H1 (cell line): Measurements from ENCODE around the gene GCNA. TPM values are rescaled to one million over a fixed set of nuclear protein-coding genes. Genes with fewer than 3 reads are reported as not detected.

Experiments
- CTCF ChIA-PET: fragments of 300-600 bp; sonication (Branson Sonifier 250); formaldehyde crosslinking; loops from one replicate; lab custom pipeline; 2021; ENCODE audit not compliant: partially characterized antibody; lab: Charles Lee
- POLR2A ChIA-PET: fragments of 300-600 bp; sonication (Branson Sonifier 250); formaldehyde crosslinking; loops from one replicate; lab custom pipeline; 2021; ENCODE audit warnings: inconsistent platforms; ENCODE audit not compliant: partially characterized antibody; lab: Charles Lee
- DNase-seq, 2 experiments: peaks; one replicate each; pipeline versions ENCODE4 v3.0.0 to v3.0.0-alpha.2; 2010 to 2022; ENCODE audit warnings: low spot score in 2 of 2, low read depth in 1 of 2, mixed read lengths in 1 of 2
- FAIRE-seq: peaks from 2 replicates; lab custom pipeline; 2011; peaks lifted over from hg19 to GRCh38; lab: Jason Lieb, UNC
- H2AFZ ChIP-seq: 2 replicates; pipeline ENCODE4 v1.8.1; 2012; ENCODE audit warnings: low read length, inconsistent platforms
- H2AK5ac ChIP-seq: 2 replicates; pipeline ENCODE4 v1.6.1; 2013; ENCODE audit warnings: low read depth, low read length
- H2BK120ac ChIP-seq: replicated peaks from 2 replicates; pipeline ENCODE3; 2013; ENCODE audit warnings: low read depth, low read length, inconsistent platforms
- H2BK12ac ChIP-seq: 2 replicates; pipeline ENCODE4 v1.6.1; 2013; ENCODE audit warnings: low read depth, low read length
- H2BK15ac ChIP-seq: 2 replicates; pipeline ENCODE4 v1.6.1; 2013; ENCODE audit warnings: low read length
- H2BK20ac ChIP-seq: 2 replicates; pipeline ENCODE4 v1.6.1; 2013; ENCODE audit warnings: low read length
- H2BK5ac ChIP-seq: 2 replicates; pipeline ENCODE4 v1.6.1; 2013; ENCODE audit warnings: low read depth, low read length
- H3K14ac ChIP-seq: 2 replicates; pipeline ENCODE4 v1.6.1; 2013; ENCODE audit warnings: inconsistent platforms; ENCODE audit not compliant: insufficient read length
- H3K18ac ChIP-seq: 2 replicates; pipeline ENCODE4 v1.6.1; 2013; ENCODE audit warnings: low read length; ENCODE audit errors: extremely low read depth
- H3K23ac ChIP-seq: 2 replicates; pipeline ENCODE4 v1.6.1; 2013; ENCODE audit warnings: inconsistent platforms; ENCODE audit not compliant: insufficient read length
- H3K23me2 ChIP-seq: 2 replicates; pipeline ENCODE4 v1.6.1; 2013; ENCODE audit warnings: low read depth, low read length
- H3K27ac ChIP-seq: 2 replicates; pipeline ENCODE4 v1.6.1; 2011; ENCODE audit warnings: low read depth, low read length, inconsistent platforms
- H3K27me3 ChIP-seq, 4 experiments: replicated peaks in 1 of 4; 1 replicate in 1 of 4; 2 replicates in 3 of 4; pipeline versions ENCODE4 v1.6.1 to v1.8.1; 2011 to 2013; ENCODE audit warnings: low read length in 3 of 4, mild to moderate bottlenecking in 3 of 4, inconsistent platforms in 2 of 4, mixed read lengths in 2 of 4, moderate library complexity in 1 of 4; ENCODE audit not compliant: control insufficient read depth in 3 of 4, insufficient read depth in 3 of 4; ENCODE audit errors: extremely low read depth in 1 of 4
- H3K36me3 ChIP-seq, 4 experiments: 2 replicates each; pipeline versions ENCODE4 v1.6.1 to v1.8.1; 2011 to 2013; ENCODE audit warnings: mild to moderate bottlenecking in 4 of 4, low read length in 3 of 4, moderate library complexity in 2 of 4, control low read depth in 1 of 4, inconsistent platforms in 1 of 4; ENCODE audit not compliant: insufficient read depth in 4 of 4, control insufficient read depth in 2 of 4
- H3K4ac ChIP-seq: replicated peaks from 2 replicates; pipeline ENCODE3; 2013; ENCODE audit warnings: low read length, low read depth, mixed read lengths, inconsistent platforms; ENCODE audit not compliant: insufficient read length
- H3K4me1 ChIP-seq, 4 experiments: replicated peaks in 1 of 4; 1 replicate in 1 of 4; 2 replicates in 3 of 4; pipeline versions ENCODE4 v1.6.1 to v1.8.1; 2011 to 2013; ENCODE audit warnings: low read length in 3 of 4, inconsistent platforms in 2 of 4, mixed read lengths in 1 of 4; ENCODE audit not compliant: insufficient read depth in 4 of 4, control insufficient read depth in 3 of 4
- H3K4me2 ChIP-seq, 2 experiments: 2 replicates each; pipeline versions ENCODE4 v1.6.1 to v1.8.1; 2011 to 2013; ENCODE audit warnings: low read depth in 2 of 2, low read length in 2 of 2, control low read depth in 1 of 2, inconsistent platforms in 1 of 2, mild to moderate bottlenecking in 1 of 2; ENCODE audit not compliant: insufficient read depth in 1 of 2
- H3K4me3 ChIP-seq, 4 experiments: fragments of 200-600, 300-600 bp in 1 of 4; sonication (generic), shearing (Covaris generic), sonication (Bioruptor Twin) in 1 of 4; 2 replicates each; pipeline versions ENCODE4 v1.5.1 to v1.8.1; 2011 to 2016; ENCODE audit warnings: low read length in 4 of 4, low read depth in 3 of 4, control low read depth in 2 of 4, inconsistent platforms in 2 of 4, mild to moderate bottlenecking in 2 of 4, mixed read lengths in 1 of 4, moderate library complexity in 1 of 4; ENCODE audit not compliant: insufficient read depth in 2 of 4; ENCODE audit errors: extremely low read depth in 1 of 4
- H3K56ac ChIP-seq: replicated peaks from 2 replicates; pipeline ENCODE3; 2013; ENCODE audit warnings: low read depth, mild to moderate bottlenecking, mixed read lengths, low read length, inconsistent platforms; ENCODE audit not compliant: insufficient read length
- H3K79me1 ChIP-seq: 2 replicates; pipeline ENCODE4 v1.6.1; 2013; ENCODE audit warnings: low read depth, low read length, control low read depth
- H3K79me2 ChIP-seq, 2 experiments: 2 replicates each; pipeline versions ENCODE4 v1.6.1 to v1.8.1; 2012 to 2013; ENCODE audit warnings: low read length in 2 of 2, mild to moderate bottlenecking in 2 of 2, inconsistent platforms in 1 of 2; ENCODE audit not compliant: insufficient read depth in 2 of 2, control insufficient read depth in 1 of 2
- H3K9ac ChIP-seq, 4 experiments: replicated peaks in 1 of 4; 1 replicate in 1 of 4; 2 replicates in 3 of 4; pipeline versions ENCODE4 v1.6.1 to v1.8.1; 2011 to 2013; ENCODE audit warnings: low read depth in 3 of 4, low read length in 3 of 4, control low read depth in 2 of 4, mild to moderate bottlenecking in 2 of 4, moderate library complexity in 2 of 4, inconsistent platforms in 1 of 4; ENCODE audit errors: extremely low read depth in 1 of 4
- H3K9me3 ChIP-seq, 2 experiments: 2 replicates each; pipeline versions ENCODE4 v1.6.1 to v1.8.1; 2012 to 2013; ENCODE audit warnings: mild to moderate bottlenecking in 2 of 2, moderate library complexity in 2 of 2, control low read depth in 1 of 2, inconsistent platforms in 1 of 2, low read depth in 1 of 2, low read length in 1 of 2, mixed read lengths in 1 of 2; ENCODE audit not compliant: insufficient read depth in 2 of 2
- H4K20me1 ChIP-seq, 2 experiments: replicated peaks in 1 of 2; 2 replicates each; pipeline versions ENCODE3 to v1.8.1; 2011 to 2013; ENCODE audit warnings: inconsistent platforms in 2 of 2, low read length in 2 of 2, mild to moderate bottlenecking in 1 of 2; ENCODE audit not compliant: insufficient read depth in 2 of 2, control insufficient read depth in 1 of 2
- H4K5ac ChIP-seq: 2 replicates; pipeline ENCODE4 v1.6.1; 2013; ENCODE audit warnings: low read length, low read depth, mixed read lengths, inconsistent platforms; ENCODE audit not compliant: insufficient read length
- H4K8ac ChIP-seq: 2 replicates; pipeline ENCODE4 v1.8.0; 2013; ENCODE audit warnings: mild to moderate bottlenecking, moderate library complexity, low read length, inconsistent platforms; ENCODE audit not compliant: insufficient read depth; ENCODE audit errors: extremely low read depth
- H4K91ac ChIP-seq: replicated peaks from 2 replicates; pipeline ENCODE3; 2013; ENCODE audit warnings: low read length, mixed read lengths, inconsistent platforms; ENCODE audit not compliant: insufficient read length
- ASH2L ChIP-seq: fragments of 200-600, 300-600 bp; sonication (generic); IDR thresholded peaks from one replicate; pipeline ENCODE4 v1.7.1; 2017; ENCODE audit warnings: low read length
- BCL11A ChIP-seq, 2 experiments: IDR thresholded peaks; one replicate each; pipeline ENCODE4 v1.6.1; 2011; ENCODE audit warnings: low read depth in 2 of 2, low read length in 2 of 2, mild to moderate bottlenecking in 2 of 2
- CHD1 ChIP-seq: IDR thresholded peaks from 2 replicates; pipeline ENCODE4 v1.6.1; 2012; ENCODE audit warnings: low read depth, low read length, improper control_type of control experiment
- EGR1 ChIP-seq: IDR thresholded peaks from 2 replicates; pipeline ENCODE4 v1.6.1; 2011; ENCODE audit warnings: low read depth, low read length, borderline replicate concordance
- KDM4A ChIP-seq: IDR thresholded peaks from one replicate; pipeline ENCODE4 v1.7.1; 2012; ENCODE audit warnings: low read depth, mild to moderate bottlenecking, moderate library complexity, low read length, inconsistent platforms; ENCODE audit not compliant: severe bottlenecking
- NANOG ChIP-seq: IDR thresholded peaks from 2 replicates; pipeline ENCODE4 v1.6.1; 2011; ENCODE audit warnings: low read length, low read depth, mild to moderate bottlenecking, inconsistent platforms; ENCODE audit not compliant: insufficient read depth, poor library complexity, severe bottlenecking
- POU5F1 ChIP-seq: IDR thresholded peaks from 2 replicates; pipeline ENCODE4 v1.6.1; 2011; ENCODE audit warnings: low read depth, mild to moderate bottlenecking, low read length, moderate library complexity
- RBBP5 ChIP-seq: IDR thresholded peaks from 2 replicates; pipeline ENCODE4 v1.7.1; 2012; ENCODE audit warnings: low read depth, mild to moderate bottlenecking, inconsistent platforms, low read length, moderate library complexity, borderline replicate concordance
- SIRT6 ChIP-seq: IDR thresholded peaks from one replicate; pipeline ENCODE4 v1.7.1; 2012; ENCODE audit warnings: low read length, inconsistent platforms
- TAF7 ChIP-seq: optimal IDR thresholded peaks from 2 replicates; pipeline ENCODE3; 2011; ENCODE audit warnings: low read depth, mild to moderate bottlenecking, inconsistent platforms, low read length, moderate library complexity, borderline replicate concordance
- USF2 ChIP-seq: IDR thresholded peaks from 2 replicates; pipeline ENCODE4 v1.6.1; 2011; ENCODE audit warnings: low read length, improper control_type of control experiment
- ZNF274 ChIP-seq: IDR thresholded peaks from 2 replicates; pipeline ENCODE4 v1.7.0; 2012; ENCODE audit warnings: low read length, borderline replicate concordance; ENCODE audit errors: extremely low read depth
- WGBS, 2 experiments: shearing (Covaris generic) in 1 of 2; methylation state at CpG; one replicate each; pipeline versions ENCODE4 v1.1.6 to v1.1.7; 2013 to 2015; ENCODE audit warnings: low lambda C conversion rate in 2 of 2, mixed read lengths in 2 of 2, inconsistent platforms in 1 of 2, low coverage in 1 of 2, missing lambda C conversion rate in 1 of 2; ENCODE audit not compliant: insufficient replicate concordance in 2 of 2, insufficient coverage in 1 of 2, insufficient read length in 1 of 2; ENCODE audit errors: extremely low coverage in 1 of 2, missing lambda C conversion rate in 1 of 2; 5-methylcytosine and 5-hydroxymethylcytosine counted together
- polyA plus RNA-seq, 7 experiments: library from polyadenylated mRNA; depleted of rRNA in 3 of 7; stranded (reverse) in 5 of 7; unstranded in 2 of 7; fragments of >200 nt in 5 of 7; fragments of 200-250 nt in 2 of 7; gene quantifications; 1 replicate in 5 of 7; 2 replicates in 1 of 7; 4 replicates in 1 of 7; pipeline versions ENCODE4 v1.2.1 to v1.2.3, GENCODE V29; 2011 to 2013; ENCODE audit warnings: missing spikeins in 2 of 7, mixed read lengths in 2 of 7
- total RNA-seq: library from RNA; stranded (reverse); fragmentation: NEBNext Ultra II Directional; extraction: Animal tissue kit (Norgen Biotek cat#: 25700); gene quantifications from 2 replicates; pipeline ENCODE4 v1.2.1, GENCODE V29; 2021
- TF ChIP-seq, protein P1 (sequence below): IDR thresholded peaks from 2 replicates; pipeline ENCODE4 v1.6.1; 2012; ENCODE audit warnings: inconsistent platforms

Gene GCNA
- total and polyA plus RNA-seq, 2 of the 8 experiments (the other 6 are each of a cell fraction or from before 2014, with no cell fraction given): 0.41 to 0.95 TPM

DNA sequence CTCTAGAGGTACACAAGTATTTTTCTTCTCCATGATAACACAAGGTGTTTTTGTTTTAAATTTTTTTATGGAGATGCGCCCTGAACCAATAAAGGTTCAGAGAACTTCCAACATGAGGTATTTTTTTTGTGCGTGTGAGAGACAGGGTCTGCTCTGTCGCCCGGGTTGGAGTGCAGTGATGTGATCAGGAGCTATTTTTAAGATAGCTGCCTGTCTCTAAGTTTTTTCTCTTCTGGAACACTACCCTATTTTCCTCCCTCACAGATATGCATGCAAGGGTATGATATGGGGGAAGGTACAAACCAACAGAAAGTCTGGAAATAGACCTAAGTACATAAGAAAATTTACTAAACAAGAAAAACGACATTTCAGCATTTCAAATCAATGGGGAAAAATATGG lies 3.0 kb downstream of the GCNA start:
- Histone ChIP-seq H3K4me1 (peaks cover 0 to 2% (median 0%) of the 10 kb centered on the region in 4 experiments; a peak in 2 of 7 replicates), H3K23ac (no peak overlapping the region), H4K8ac (no peak overlapping the region), H3K9me3 (no peaks in the 10 kb centered on the region), H4K91ac (no peak overlapping the region), H2BK12ac (no peak overlapping the region), H3K4me3 (no peak overlapping the region), H3K4me2 (no peak overlapping the region), H2AFZ (no peak overlapping the region), H3K36me3 (peaks cover 0 to 7% (median 0%) of the 10 kb centered on the region in 4 experiments; a peak in 1 of 8 replicates), H3K4ac (no peak overlapping the region), H4K5ac (no peak overlapping the region), H2BK5ac (no peak overlapping the region), H2BK15ac (no peak overlapping the region), H2AK5ac (no peak overlapping the region), H3K9ac (no peak overlapping the region), H3K79me1 (no peaks in the 10 kb centered on the region), H3K56ac (no peak overlapping the region), H3K18ac (no peak overlapping the region), H3K27ac (no peak overlapping the region), H3K79me2 (no peaks in the 10 kb centered on the region), H3K23me2 (no peaks in the 10 kb centered on the region; the same call in 1 of the 2 replicates), H3K27me3 (no peaks in the 10 kb centered on the region), H2BK120ac (no peak overlapping the region), H4K20me1 (no peaks in the 10 kb centered on the region), H3K14ac (no peak overlapping the region), H2BK20ac (no peak overlapping the region)
- ChIA-PET POLR2A (interaction anchor here (0.6 to 1.2 kb wide), 3 partner anchors 48 to 279 kb away, joined by 3 read pairs; partner anchors contain the start of gene OGT), CTCF (interaction anchor here (0.9 to 1.2 kb wide), 2 partner anchors 71 to 84 kb away, joined by 3 read pairs; no protein-coding TSS in a partner anchor)
- FAIRE-seq (no peak), DNase-seq (no peak)
- 96% methylated on average over 3 of the region's 5 CpGs; no CpG with 5 or more reads in 1 of the 2 experiments for WGBS, 2 experiments
- TF ChIP-seq SIRT6: no peak
- no peak for TF ChIP-seq TAF7
- no peak for TF ChIP-seq BCL11A (IDR thresholded peaks at IDR 0.05; ENCODE audit: low read depth in 2 of 2, low read length in 2 of 2)
- no peak for TF ChIP-seq ASH2L
- TF ChIP-seq EGR1: no peak
- no peak for TF ChIP-seq USF2
- no peak for TF ChIP-seq POU5F1
- TF ChIP-seq, protein P1, sequence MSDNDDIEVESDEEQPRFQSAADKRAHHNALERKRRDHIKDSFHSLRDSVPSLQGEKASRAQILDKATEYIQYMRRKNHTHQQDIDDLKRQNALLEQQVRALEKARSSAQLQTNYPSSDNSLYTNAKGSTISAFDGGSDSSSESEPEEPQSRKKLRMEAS: no peak
- no peak for TF ChIP-seq NANOG
- TF ChIP-seq ZNF274: no peak
- no peak for TF ChIP-seq KDM4A
- no peak for TF ChIP-seq RBBP5
- no peak for TF ChIP-seq CHD1
